ENCODE results near the gene PTPRJ.

DNA sequence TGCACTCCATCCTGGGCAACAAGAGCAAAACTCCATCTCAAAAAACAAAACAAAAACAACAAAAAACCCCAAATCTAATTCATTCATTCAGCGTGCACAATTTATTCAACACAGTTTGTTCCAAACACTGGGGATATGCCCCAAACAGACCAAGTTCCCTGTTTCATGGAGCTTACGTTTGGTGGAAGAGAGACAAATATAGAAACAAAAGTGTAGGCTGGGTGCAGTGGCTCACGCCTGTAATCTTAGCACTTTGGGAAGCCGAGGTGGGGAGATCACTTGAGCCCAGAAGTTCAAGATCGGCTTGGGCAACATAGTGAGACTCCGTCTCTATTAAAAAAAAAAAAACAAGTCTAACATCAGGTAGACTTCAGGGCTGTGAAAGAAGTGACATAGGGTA is 52.4 kb downstream of the PTPRJ start:
- TF ChIP-seq, protein P1, sequence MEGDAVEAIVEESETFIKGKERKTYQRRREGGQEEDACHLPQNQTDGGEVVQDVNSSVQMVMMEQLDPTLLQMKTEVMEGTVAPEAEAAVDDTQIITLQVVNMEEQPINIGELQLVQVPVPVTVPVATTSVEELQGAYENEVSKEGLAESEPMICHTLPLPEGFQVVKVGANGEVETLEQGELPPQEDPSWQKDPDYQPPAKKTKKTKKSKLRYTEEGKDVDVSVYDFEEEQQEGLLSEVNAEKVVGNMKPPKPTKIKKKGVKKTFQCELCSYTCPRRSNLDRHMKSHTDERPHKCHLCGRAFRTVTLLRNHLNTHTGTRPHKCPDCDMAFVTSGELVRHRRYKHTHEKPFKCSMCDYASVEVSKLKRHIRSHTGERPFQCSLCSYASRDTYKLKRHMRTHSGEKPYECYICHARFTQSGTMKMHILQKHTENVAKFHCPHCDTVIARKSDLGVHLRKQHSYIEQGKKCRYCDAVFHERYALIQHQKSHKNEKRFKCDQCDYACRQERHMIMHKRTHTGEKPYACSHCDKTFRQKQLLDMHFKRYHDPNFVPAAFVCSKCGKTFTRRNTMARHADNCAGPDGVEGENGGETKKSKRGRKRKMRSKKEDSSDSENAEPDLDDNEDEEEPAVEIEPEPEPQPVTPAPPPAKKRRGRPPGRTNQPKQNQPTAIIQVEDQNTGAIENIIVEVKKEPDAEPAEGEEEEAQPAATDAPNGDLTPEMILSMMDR (conservative IDR thresholded peaks at IDR 0.05 in 1 of 2, IDR thresholded peaks at IDR 0.05 in 1 of 2; ENCODE audit: low read depth in 1 of 2, low read length in 2 of 2) = no peak
- no peak for TF ChIP-seq EZH2 (IDR thresholded peaks at IDR 0.05; ENCODE audit: low read length, missing control alignments)
